GM23248 (cell line): Measurements from ENCODE around the gene OR5AN1.

Experiments
- EZH2 ChIP-seq: fragments of 200-600 bp; sonication (generic); IDR thresholded peaks from 2 replicates; pipeline ENCODE4 v1.6.1; 2018; ENCODE audit warnings: antibody characterized with exemption, mild to moderate bottlenecking; ENCODE audit not compliant: insufficient read depth, poor library complexity, severe bottlenecking
- EZH2phosphoT487 ChIP-seq: fragments of 200-600 bp; sonication (generic); IDR thresholded peaks from 2 replicates; pipeline ENCODE4 v1.6.1; 2018; ENCODE audit warnings: antibody characterized with exemption, moderate library complexity, mild to moderate bottlenecking, low read depth; ENCODE audit not compliant: insufficient read depth

- TF ChIP-seq EZH2 = no peak
- TF ChIP-seq EZH2phosphoT487 = no peak
Observed at GRCh38 chr11:59355226-59355625, 3.5 kb upstream of the OR5AN1 start.
